NCI-H510A (cell line): ENCODE data around the gene KDM4B.
"Not testable (repeated sequence)": the region's sequence is repeated elsewhere in the genome, so short reads cannot be mapped to it uniquely, and the experiment has no call there.

Source experiments
- DNase-seq: peaks from one replicate; lab custom pipeline; 2025; lab: John Stamatoyannopoulos, UW

KDM4B gene

GRCh38 chr19:5172859-5173630 lies 204.1 kb downstream of the KDM4B start:
- DNase-seq: no peak

GRCh38 chr19:5173993-5174392 lies 205.1 kb downstream of the KDM4B start:
- no peak for DNase-seq

GRCh38 chr19:5177745-5178450 lies 209.0 kb downstream of the KDM4B start:
- no peak for DNase-seq

- no peak for DNase-seq
These were observed 209.9 kb downstream of the KDM4B start for GRCh38 chr19:5178841-5179240.

GRCh38 chr19:5179256-5179655 lies 210.3 kb downstream of the KDM4B start:
- DNase-seq: no peak

GRCh38 chr19:5181329-5181728 lies 212.4 kb downstream of the KDM4B start:
- no peak for DNase-seq

- no peak for DNase-seq
These were observed 213.8 kb downstream of the KDM4B start for GRCh38 chr19:5182751-5183150.

- no peak for DNase-seq
These were observed 214.7 kb downstream of the KDM4B start for GRCh38 chr19:5183616-5184015.

- DNase-seq: no peak
These were observed 216.0 kb downstream of the KDM4B start for GRCh38 chr19:5184930-5185329.

- no peak for DNase-seq
These were observed 217.6 kb downstream of the KDM4B start for GRCh38 chr19:5186293-5187050.

- DNase-seq: no peak
These were observed 219.8 kb downstream of the KDM4B start for GRCh38 chr19:5188548-5189317.

- DNase-seq: no peak
These were observed 220.3 kb downstream of the KDM4B start for GRCh38 chr19:5189318-5189607.

GRCh38 chr19:5191091-5191490 lies 222.2 kb downstream of the KDM4B start:
- DNase-seq: no peak

- DNase-seq: no peak
These were observed 223.7 kb downstream of the KDM4B start for GRCh38 chr19:5192568-5192967.

GRCh38 chr19:5193192-5193591 lies 224.3 kb downstream of the KDM4B start:
- DNase-seq: no peak

- DNase-seq: no peak
These were observed 225.7 kb downstream of the KDM4B start for GRCh38 chr19:5194641-5195040.

GRCh38 chr19:5195587-5195986 lies 226.7 kb downstream of the KDM4B start:
- not testable (repeated sequence) for DNase-seq

- no peak for DNase-seq
These were observed 227.9 kb downstream of the KDM4B start for GRCh38 chr19:5196832-5197231.

- DNase-seq: no peak
These were observed 231.9 kb downstream of the KDM4B start for GRCh38 chr19:5200844-5201243.

- DNase-seq: no peak
These were observed 233.6 kb downstream of the KDM4B start for GRCh38 chr19:5202553-5202952.
